GM18508 (cell line): ENCODE data around the gene EGLN1.

Experiments
- ATAC-seq: cut with Tn5 transposase; IDR thresholded peaks from one replicate; pipeline ENCODE4 v1.9.1; 2021; ENCODE audit warnings: moderate number of reproducible peaks; ENCODE audit not compliant: insufficient read depth, unreplicated experiment

The EGLN1 gene

GRCh38 chr1:231401478-231401877 lies 20.6 kb downstream of the EGLN1 start:
- ATAC-seq, result no peak

GRCh38 chr1:231397886-231398671 lies 24.0 kb downstream of the EGLN1 start:
- ATAC-seq, result no peak

DNA sequence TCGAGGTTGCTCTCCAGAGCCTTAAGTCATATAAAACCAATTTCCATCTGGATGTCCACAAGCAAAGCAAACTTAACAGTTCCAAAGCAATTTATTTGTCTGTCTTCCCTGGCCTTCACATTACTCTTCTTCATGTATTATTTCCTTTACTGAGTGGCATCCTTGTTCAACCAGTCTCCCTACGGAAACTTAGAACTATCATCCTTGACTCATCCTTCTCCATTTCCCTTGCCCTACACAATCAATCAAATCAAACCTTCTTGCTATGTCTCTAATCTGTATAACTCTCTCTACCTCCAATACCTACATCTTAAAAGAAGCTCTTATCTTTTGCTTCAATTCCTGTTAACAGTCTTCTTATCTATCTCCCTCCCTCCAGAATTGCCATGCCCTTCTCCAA lies 25.4 kb downstream of the EGLN1 start:
- ATAC-seq, result no peak

DNA sequence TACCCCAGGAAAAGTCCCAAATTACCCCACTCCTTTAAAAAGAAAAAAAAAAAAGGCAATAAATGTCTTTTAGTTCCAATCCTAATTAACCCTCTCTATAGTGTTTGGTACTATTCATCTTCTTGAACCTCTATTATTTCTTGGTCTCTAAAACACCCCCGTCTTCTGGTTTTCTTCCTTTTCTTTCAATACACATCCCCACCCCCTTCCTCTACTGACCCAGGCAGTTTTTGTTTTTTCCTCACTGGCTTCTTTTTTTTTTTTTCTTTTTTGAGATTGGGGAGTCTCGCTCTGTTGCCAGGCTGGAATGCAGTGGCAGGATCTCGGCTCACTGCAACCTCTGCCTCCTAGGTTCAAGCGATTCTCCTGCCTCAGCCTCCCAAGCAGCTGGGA lies 26.1 kb downstream of the EGLN1 start:
- ATAC-seq, result no peak

- ATAC-seq, result no peak
These were observed 26.8 kb downstream of the EGLN1 start for GRCh38 chr1:231395076-231395997.

DNA sequence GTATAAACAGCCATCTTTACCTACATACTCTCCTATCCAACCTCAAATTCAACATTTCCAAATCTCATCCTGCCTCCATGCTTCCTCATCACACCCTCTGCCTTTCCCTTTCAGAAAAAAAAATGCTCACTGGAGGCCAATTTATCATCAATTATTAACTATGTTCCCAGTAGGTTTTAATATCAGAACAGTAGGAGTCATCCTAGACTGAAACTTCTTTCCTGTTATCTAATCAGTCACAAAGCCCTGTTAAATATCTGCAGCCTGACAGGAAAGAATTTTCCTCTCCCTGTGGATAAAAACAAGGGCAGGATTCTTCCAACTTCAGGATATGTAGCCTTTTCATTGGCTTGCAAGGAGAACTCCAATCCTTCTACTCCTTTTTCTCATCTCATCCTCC lies 28.4 kb downstream of the EGLN1 start:
- no peak for ATAC-seq

- no peak for ATAC-seq
These were observed 29.5 kb downstream of the EGLN1 start for GRCh38 chr1:231392389-231393131.

DNA sequence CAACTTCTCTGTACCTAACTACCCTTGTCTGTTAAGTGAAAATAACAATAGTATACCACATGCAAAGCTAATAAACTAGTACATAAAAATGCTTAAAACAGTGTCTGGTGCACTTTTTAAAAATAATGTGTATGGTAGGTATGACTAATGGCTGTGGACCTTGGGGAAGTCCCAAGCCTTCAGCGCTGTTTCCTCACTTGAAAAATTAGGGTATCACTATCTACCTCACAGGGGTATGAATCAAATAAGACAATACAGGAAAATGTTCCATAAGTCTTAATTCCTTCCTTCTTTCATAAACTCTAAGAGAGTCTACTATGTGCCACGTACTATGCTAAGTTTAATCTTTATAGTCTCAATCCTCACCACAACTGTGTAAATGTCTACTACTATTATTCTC lies 32.0 kb downstream of the EGLN1 start:
- no peak for ATAC-seq

- ATAC-seq, result no peak
These were observed 34.1 kb downstream of the EGLN1 start for GRCh38 chr1:231387770-231388669.

- ATAC-seq, result no peak
These were observed 35.6 kb downstream of the EGLN1 start for GRCh38 chr1:231386466-231386865.

- no peak for ATAC-seq
These were observed 36.7 kb downstream of the EGLN1 start for GRCh38 chr1:231385416-231385748.

DNA sequence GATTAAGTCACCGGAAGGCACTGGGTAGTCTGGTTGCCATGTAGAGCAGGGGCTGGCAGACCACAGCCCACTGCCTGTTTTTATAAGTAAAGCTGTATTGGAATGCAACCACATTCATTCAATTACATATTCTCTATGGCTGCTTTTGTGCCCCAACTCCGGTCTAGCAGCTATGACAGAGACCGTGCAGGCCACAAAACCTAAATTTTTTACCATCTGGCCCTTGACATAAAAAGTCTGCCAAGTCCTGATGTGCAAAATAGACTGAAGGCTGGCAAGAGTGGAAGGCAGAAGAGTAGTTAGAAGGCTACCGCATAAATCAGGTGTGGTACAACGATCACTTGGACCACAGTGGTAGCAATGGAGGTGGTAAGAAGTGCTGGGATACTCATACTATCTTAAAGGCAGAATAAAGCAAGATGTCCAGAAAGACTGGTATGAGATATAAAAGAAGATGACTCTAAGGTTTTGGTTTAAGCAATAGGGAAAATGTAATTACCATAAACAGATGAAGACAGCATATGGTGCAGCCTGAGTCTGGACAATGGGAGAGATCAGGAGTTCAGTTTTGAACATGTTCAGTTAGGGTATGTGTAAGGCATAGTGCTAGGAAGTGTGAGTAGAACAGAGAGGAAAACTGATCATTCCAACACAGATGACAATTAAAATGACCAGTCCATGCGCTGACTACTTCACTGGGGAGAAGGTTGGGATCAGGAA lies 37.2 kb downstream of the EGLN1 start:
- ATAC-seq, result no peak

DNA sequence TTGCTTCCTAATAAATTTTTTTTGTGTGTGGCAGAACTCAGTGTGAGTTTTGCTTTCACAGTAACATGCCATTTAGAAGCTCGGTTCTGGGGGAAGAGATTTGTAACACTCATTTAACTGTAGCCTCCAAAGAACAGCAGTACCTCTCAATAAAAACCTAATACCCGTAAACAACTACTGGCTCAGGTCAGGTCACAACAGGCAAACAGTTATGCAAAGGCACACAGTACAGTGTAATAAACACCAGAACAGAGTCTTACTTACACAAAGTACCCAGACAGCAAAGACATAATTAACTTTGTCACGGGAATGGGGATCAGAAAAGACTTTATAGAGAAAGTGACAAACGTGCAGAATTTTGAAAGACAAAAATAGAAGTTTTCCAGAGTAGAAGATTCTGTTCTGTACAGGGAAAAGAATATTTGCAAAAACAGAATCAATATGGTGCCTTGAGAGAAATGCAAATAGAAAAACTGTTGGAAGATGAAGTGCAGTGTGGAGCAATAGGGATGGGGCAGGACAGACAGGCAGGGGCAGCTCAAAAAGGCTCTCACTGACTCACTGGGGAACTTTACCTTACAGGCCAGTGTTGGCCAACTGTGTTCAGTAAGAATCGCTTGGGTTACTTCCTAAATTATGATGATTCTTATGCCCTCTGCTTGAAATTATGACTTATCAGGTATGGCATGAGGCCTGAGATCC lies 38.8 kb downstream of the EGLN1 start:
- no peak for ATAC-seq

- no peak for ATAC-seq
These were observed 39.7 kb downstream of the EGLN1 start for GRCh38 chr1:231382426-231382825.

- ATAC-seq, result no peak
These were observed 40.4 kb downstream of the EGLN1 start for GRCh38 chr1:231381729-231382128.

GRCh38 chr1:231376875-231377549 lies 45.1 kb downstream of the EGLN1 start:
- no peak for ATAC-seq

GRCh38 chr1:231376101-231376500 lies 46.0 kb downstream of the EGLN1 start:
- no peak for ATAC-seq

DNA sequence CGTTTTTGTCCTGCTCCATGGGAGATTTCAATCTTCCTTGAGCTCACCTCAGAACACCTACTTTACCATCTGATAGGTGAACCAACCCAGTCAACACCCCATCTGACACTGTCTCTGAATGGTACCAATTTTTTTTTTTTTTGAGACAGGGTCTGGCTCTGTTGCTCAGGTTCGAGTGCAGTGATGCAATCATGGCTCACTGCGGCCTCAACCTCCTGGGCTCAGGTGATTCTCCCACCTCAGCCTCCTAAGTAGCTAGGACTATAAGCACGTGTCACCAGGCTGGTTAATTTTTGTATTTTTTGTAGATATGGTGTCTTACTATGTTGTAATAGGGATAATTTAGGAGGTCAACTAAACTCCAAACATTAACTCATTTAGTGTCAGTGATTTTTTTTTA lies 47.7 kb downstream of the EGLN1 start:
- no peak for ATAC-seq
